ENCODE results near the gene DDX1.

DDX1 gene

DNA sequence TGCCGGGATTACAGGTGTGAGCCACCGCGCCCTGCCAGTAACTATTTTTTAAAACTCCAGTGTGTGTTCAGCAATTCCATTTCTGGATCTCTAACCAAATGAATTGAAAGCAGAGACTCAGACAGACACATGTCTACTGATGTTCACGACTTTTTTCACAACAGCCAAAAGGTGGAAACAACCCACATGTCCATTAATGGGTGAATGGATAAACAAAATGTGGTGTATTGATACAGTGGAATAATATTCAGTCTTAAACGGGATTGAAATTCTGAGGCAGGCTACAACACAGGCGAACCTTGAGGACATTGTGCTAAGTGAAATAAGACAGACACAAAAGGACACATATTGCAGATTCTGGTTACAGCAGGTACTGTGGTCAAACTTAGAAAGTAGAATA lies 55.0 kb downstream of the DDX1 start:
- H3K4me3 ChIP-seq (ENCODE audit: low read length): no peak overlapping the region
- no peaks in the 10 kb centered on the region for H3K4me1 ChIP-seq (ENCODE audit: control insufficient read depth, insufficient read depth, low read length)
- H3K36me3 ChIP-seq (ENCODE audit: insufficient read depth, low read length): peaks cover 3% of the 10 kb centered on the region
- no peak overlapping the region for H3K9ac ChIP-seq (ENCODE audit: low read depth, low read length)
- no peaks in the 10 kb centered on the region for H3K9me3 ChIP-seq (replicated peaks; ENCODE audit: low read length)
- peaks cover 8% of the 10 kb centered on the region for H3K27me3 ChIP-seq (ENCODE audit: control insufficient read depth, insufficient read depth, low read length)
- H3K4me2 ChIP-seq (ENCODE audit: low read length): no peak overlapping the region

GRCh38 chr2:15647622-15648590 lies 56.2 kb downstream of the DDX1 start:
- Histone ChIP-seq H3K36me3 (ENCODE audit: insufficient read depth, low read length) (no peaks in the 10 kb centered on the region), H3K4me3 (ENCODE audit: low read length) (no peak overlapping the region), H3K4me1 (ENCODE audit: control insufficient read depth, insufficient read depth, low read length) (no peaks in the 10 kb centered on the region), H3K9me3 (replicated peaks; ENCODE audit: low read length) (no peaks in the 10 kb centered on the region), H3K9ac (ENCODE audit: low read depth, low read length) (no peak overlapping the region), H3K27me3 (ENCODE audit: control insufficient read depth, insufficient read depth, low read length) (peaks cover 11% of the 10 kb centered on the region), H3K4me2 (ENCODE audit: low read length) (no peak overlapping the region)

GRCh38 chr2:15648593-15649525 lies 57.2 kb downstream of the DDX1 start:
- Histone ChIP-seq H3K36me3 (ENCODE audit: insufficient read depth, low read length) (no peaks in the 10 kb centered on the region), H3K27me3 (ENCODE audit: control insufficient read depth, insufficient read depth, low read length) (peaks cover 11% of the 10 kb centered on the region), H3K4me3 (ENCODE audit: low read length) (no peak overlapping the region), H3K9ac (ENCODE audit: low read depth, low read length) (no peak overlapping the region), H3K9me3 (replicated peaks; ENCODE audit: low read length) (no peaks in the 10 kb centered on the region), H3K4me2 (ENCODE audit: low read length) (no peak overlapping the region), H3K4me1 (ENCODE audit: control insufficient read depth, insufficient read depth, low read length) (no peaks in the 10 kb centered on the region)

DNA sequence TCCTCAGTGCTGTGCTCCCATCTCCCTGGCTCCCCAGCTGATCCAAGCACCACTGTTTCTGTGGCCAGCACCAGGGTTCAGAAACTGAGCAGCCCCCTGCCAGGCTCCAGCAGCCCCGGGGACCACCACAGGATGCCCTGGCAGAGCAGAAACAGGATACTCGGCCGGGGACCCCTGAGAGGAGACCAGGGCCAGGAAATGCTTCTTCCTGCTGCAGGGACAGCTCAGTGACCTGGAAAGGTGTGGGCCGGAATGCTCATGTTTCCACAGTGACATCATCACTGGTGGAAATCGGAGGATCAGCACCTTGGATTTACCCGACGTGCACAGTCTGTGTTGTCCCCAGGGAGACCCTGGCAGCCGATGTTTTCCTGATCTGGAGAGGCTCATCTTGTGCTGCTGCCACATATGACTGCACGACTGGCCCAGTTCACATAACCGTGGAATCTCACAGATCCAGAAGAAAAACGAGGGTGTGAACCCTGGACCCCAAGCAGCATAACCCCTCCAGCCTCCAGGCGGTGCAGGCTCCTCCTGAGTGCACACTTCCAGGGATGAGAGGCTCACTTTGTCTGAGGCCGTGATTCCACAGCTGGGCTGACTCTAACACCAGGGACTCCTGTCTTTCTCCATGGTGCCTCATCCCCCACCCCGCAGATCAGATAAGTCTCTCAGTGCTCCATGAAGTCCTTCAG lies 58.0 kb downstream of the DDX1 start:
- Histone ChIP-seq H3K4me1 (ENCODE audit: control insufficient read depth, insufficient read depth, low read length) (no peaks in the 10 kb centered on the region), H3K4me3 (ENCODE audit: low read length) (no peak overlapping the region), H3K36me3 (ENCODE audit: insufficient read depth, low read length) (no peaks in the 10 kb centered on the region), H3K4me2 (ENCODE audit: low read length) (no peak overlapping the region), H3K9ac (ENCODE audit: low read depth, low read length) (no peak overlapping the region), H3K27me3 (ENCODE audit: control insufficient read depth, insufficient read depth, low read length) (peaks cover 11% of the 10 kb centered on the region), H3K9me3 (replicated peaks; ENCODE audit: low read length) (no peaks in the 10 kb centered on the region)

GRCh38 chr2:15650616-15651366 lies 59.1 kb downstream of the DDX1 start:
- Histone ChIP-seq H3K4me2 (ENCODE audit: low read length) (no peak overlapping the region), H3K9me3 (replicated peaks; ENCODE audit: low read length) (no peaks in the 10 kb centered on the region), H3K36me3 (ENCODE audit: insufficient read depth, low read length) (no peaks in the 10 kb centered on the region)

GRCh38 chr2:15651367-15651727 lies 59.7 kb downstream of the DDX1 start:
- Histone ChIP-seq H3K36me3 (ENCODE audit: insufficient read depth, low read length) (no peaks in the 10 kb centered on the region), H3K9me3 (replicated peaks; ENCODE audit: low read length) (no peaks in the 10 kb centered on the region), H3K4me3 (ENCODE audit: low read length) (no peak overlapping the region), H3K4me1 (ENCODE audit: control insufficient read depth, insufficient read depth, low read length) (no peaks in the 10 kb centered on the region), H3K4me2 (ENCODE audit: low read length) (no peak overlapping the region), H3K9ac (ENCODE audit: low read depth, low read length) (no peak overlapping the region), H3K27me3 (ENCODE audit: control insufficient read depth, insufficient read depth, low read length) (peaks cover 11% of the 10 kb centered on the region)

More at GRCh38 chr2:15650616-15651366, 59.1 kb downstream of the DDX1 start:
- Histone ChIP-seq H3K4me1 (ENCODE audit: control insufficient read depth, insufficient read depth, low read length) (no peaks in the 10 kb centered on the region), H3K27me3 (ENCODE audit: control insufficient read depth, insufficient read depth, low read length) (peaks cover 11% of the 10 kb centered on the region), H3K4me3 (ENCODE audit: low read length) (no peak overlapping the region), H3K9ac (ENCODE audit: low read depth, low read length) (no peak overlapping the region)

GRCh38 chr2:15652252-15652651 lies 60.6 kb downstream of the DDX1 start:
- Histone ChIP-seq H3K4me1 (ENCODE audit: control insufficient read depth, insufficient read depth, low read length) (no peaks in the 10 kb centered on the region), H3K4me2 (ENCODE audit: low read length) (no peak overlapping the region), H3K9me3 (replicated peaks; ENCODE audit: low read length) (no peaks in the 10 kb centered on the region), H3K9ac (ENCODE audit: low read depth, low read length) (no peak overlapping the region), H3K27me3 (ENCODE audit: control insufficient read depth, insufficient read depth, low read length) (peaks cover 11% of the 10 kb centered on the region), H3K36me3 (ENCODE audit: insufficient read depth, low read length) (no peaks in the 10 kb centered on the region), H3K4me3 (ENCODE audit: low read length) (no peak overlapping the region)

- H3K9me3 ChIP-seq (replicated peaks; ENCODE audit: low read length): no peaks in the 10 kb centered on the region
- H3K4me1 ChIP-seq (ENCODE audit: control insufficient read depth, insufficient read depth, low read length): no peaks in the 10 kb centered on the region
- no peak overlapping the region for H3K4me2 ChIP-seq (ENCODE audit: low read length)
- peaks cover 11% of the 10 kb centered on the region for H3K27me3 ChIP-seq (ENCODE audit: control insufficient read depth, insufficient read depth, low read length)
- H3K4me3 ChIP-seq (ENCODE audit: low read length): no peak overlapping the region
- H3K9ac ChIP-seq (ENCODE audit: low read depth, low read length): no peak overlapping the region
- no peaks in the 10 kb centered on the region for H3K36me3 ChIP-seq (ENCODE audit: insufficient read depth, low read length)
These were observed 61.1 kb downstream of the DDX1 start for GRCh38 chr2:15652801-15653200.

GRCh38 chr2:15653806-15654726 lies 62.4 kb downstream of the DDX1 start:
- no peaks in the 10 kb centered on the region for H3K4me1 ChIP-seq (ENCODE audit: control insufficient read depth, insufficient read depth, low read length)
- H3K9ac ChIP-seq (ENCODE audit: low read depth, low read length): no peak overlapping the region
- no peaks in the 10 kb centered on the region for H3K9me3 ChIP-seq (replicated peaks; ENCODE audit: low read length)
- no peaks in the 10 kb centered on the region for H3K36me3 ChIP-seq (ENCODE audit: insufficient read depth, low read length)
- no peak overlapping the region for H3K4me2 ChIP-seq (ENCODE audit: low read length)
- peaks cover 11% of the 10 kb centered on the region for H3K27me3 ChIP-seq (ENCODE audit: control insufficient read depth, insufficient read depth, low read length)
- no peak overlapping the region for H3K4me3 ChIP-seq (ENCODE audit: low read length)

- Histone ChIP-seq H3K9ac (ENCODE audit: low read depth, low read length) (no peak overlapping the region), H3K27me3 (ENCODE audit: control insufficient read depth, insufficient read depth, low read length) (peaks cover 7% of the 10 kb centered on the region), H3K9me3 (replicated peaks; ENCODE audit: low read length) (no peaks in the 10 kb centered on the region), H3K4me2 (ENCODE audit: low read length) (no peak overlapping the region), H3K36me3 (ENCODE audit: insufficient read depth, low read length) (no peaks in the 10 kb centered on the region), H3K4me1 (ENCODE audit: control insufficient read depth, insufficient read depth, low read length) (no peaks in the 10 kb centered on the region), H3K4me3 (ENCODE audit: low read length) (no peak overlapping the region)
These were observed 63.0 kb downstream of the DDX1 start for GRCh38 chr2:15654727-15655073.

Data from skeletal muscle satellite cell (primary cell).